Measurements from ENCODE around the gene DOCK2.

DOCK2 gene

GRCh38 chr5:169991115-169991869, 354.2 kb downstream of the DOCK2 start:
- no peak for DNase-seq (ENCODE audit: low spot score)

- DNase-seq (ENCODE audit: low spot score): no peak
Measured at GRCh38 chr5:169992789-169993484, 355.9 kb downstream of the DOCK2 start.

- no peak for DNase-seq (ENCODE audit: low spot score)
Measured at GRCh38 chr5:169993485-169993790, 356.4 kb downstream of the DOCK2 start.

GRCh38 chr5:169997798-169998197, 360.7 kb downstream of the DOCK2 start:
- no peak for DNase-seq (ENCODE audit: low spot score)

- DNase-seq (ENCODE audit: low spot score): no peak
Measured at GRCh38 chr5:169999621-170000020, 362.5 kb downstream of the DOCK2 start.

- no peak for DNase-seq (ENCODE audit: low spot score)
Measured at GRCh38 chr5:170000155-170000554, 363.1 kb downstream of the DOCK2 start.

GRCh38 chr5:170006021-170006420, 368.9 kb downstream of the DOCK2 start:
- DNase-seq (ENCODE audit: low spot score): no peak

- DNase-seq (ENCODE audit: low spot score): no peak
Measured at GRCh38 chr5:170008376-170008775, 371.3 kb downstream of the DOCK2 start.

- peak; percentile 3 for DNase-seq (ENCODE audit: low spot score)
Measured at GRCh38 chr5:170010595-170010994, 373.5 kb downstream of the DOCK2 start.

GRCh38 chr5:170011751-170012150, 374.7 kb downstream of the DOCK2 start:
- no peak for DNase-seq (ENCODE audit: low spot score)

- DNase-seq (ENCODE audit: low spot score): no peak
Measured at GRCh38 chr5:170012622-170013021, 375.5 kb downstream of the DOCK2 start.

- DNase-seq (ENCODE audit: low spot score): no peak
Measured at GRCh38 chr5:170020423-170020822, 383.3 kb downstream of the DOCK2 start.

GRCh38 chr5:170021506-170021905, 384.4 kb downstream of the DOCK2 start:
- DNase-seq (ENCODE audit: low spot score): no peak

GRCh38 chr5:170025853-170026252, 388.8 kb downstream of the DOCK2 start:
- DNase-seq (ENCODE audit: low spot score): no peak

GRCh38 chr5:170028124-170028523, 391.0 kb downstream of the DOCK2 start:
- DNase-seq (ENCODE audit: low spot score): no peak

- DNase-seq (ENCODE audit: low spot score): no peak
Measured at GRCh38 chr5:170034231-170034630, 397.2 kb downstream of the DOCK2 start.

GRCh38 chr5:170038241-170038640, 401.2 kb downstream of the DOCK2 start:
- DNase-seq (ENCODE audit: low spot score): no peak

- DNase-seq (ENCODE audit: low spot score): no peak
Measured at GRCh38 chr5:170039830-170040229, 402.8 kb downstream of the DOCK2 start.

- DNase-seq (ENCODE audit: low spot score): no peak
Measured at GRCh38 chr5:170046241-170046640, 409.2 kb downstream of the DOCK2 start.

- no peak for DNase-seq (ENCODE audit: low spot score)
Measured at GRCh38 chr5:170049713-170050112, 412.6 kb downstream of the DOCK2 start.

- DNase-seq (ENCODE audit: low spot score): no peak
Measured at GRCh38 chr5:170053896-170054295, 416.8 kb downstream of the DOCK2 start.

- DNase-seq (ENCODE audit: low spot score): no peak
Measured at GRCh38 chr5:170055606-170056005, 418.5 kb downstream of the DOCK2 start.

GRCh38 chr5:170056561-170057267, 419.6 kb downstream of the DOCK2 start:
- DNase-seq (ENCODE audit: low spot score): no peak
